HepG2 (cell line): ENCODE results near the gene ADGRD1.

Experiments used
- ARID3A ChIP-seq: IDR thresholded peaks from 2 replicates; pipeline ENCODE4 v1.6.1; 2012; ENCODE audit warnings: low read depth, low read length, improper control_type of control experiment
- CTCF ChIP-seq: sonication (generic); formaldehyde crosslinking; IDR thresholded peaks from 2 replicates; pipeline ENCODE4 v1.5.0; 2020; ENCODE audit warnings: mild to moderate bottlenecking, missing genetic modification reagents, moderate library complexity
- FOXA1 ChIP-seq, 2 experiments: fragments of 450-650 bp in 1 of 2; sonication (generic) in 1 of 2; formaldehyde crosslinking in 1 of 2; IDR thresholded peaks; 2 replicates each; pipeline versions ENCODE4 v1.4.0 to v1.6.1; 2016 to 2020; ENCODE audit warnings: missing genetic modification reagents in 1 of 2
- HBP1 ChIP-seq: IDR thresholded peaks from 2 replicates; pipeline ENCODE4 v1.6.1; 2016; ENCODE audit warnings: low read depth, control low read depth
- HOXA3 ChIP-seq: sonication (generic); formaldehyde crosslinking; IDR thresholded peaks from 2 replicates; pipeline ENCODE4 v1.5.0; 2020; ENCODE audit warnings: missing genetic modification reagents
- MTA3 ChIP-seq: sonication (generic); formaldehyde crosslinking; IDR thresholded peaks from 2 replicates; pipeline ENCODE4 v1.4.0; 2020; ENCODE audit warnings: missing genetic modification reagents
- PHF8 ChIP-seq: sonication (generic); formaldehyde crosslinking; IDR thresholded peaks from 2 replicates; pipeline ENCODE4 v1.5.0; 2020; ENCODE audit warnings: missing genetic modification reagents
- PRPF4 ChIP-seq: fragments of 200-400 bp; formaldehyde crosslinking; IDR thresholded peaks from 2 replicates; pipeline ENCODE4 v1.6.1; 2016; ENCODE audit warnings: low read length, low read depth; ENCODE audit not compliant: poor library complexity, severe bottlenecking
- RFX1 ChIP-seq: fragments of 450-650 bp; IDR thresholded peaks from 2 replicates; pipeline ENCODE4 v1.6.1; 2017
- SIN3B ChIP-seq: fragments of 150-350 bp; IDR thresholded peaks from 2 replicates; pipeline ENCODE4 v1.6.1; 2014; ENCODE audit warnings: low read length
- TARDBP ChIP-seq: sonication (generic); formaldehyde crosslinking; IDR thresholded peaks from 2 replicates; pipeline ENCODE4 v1.8.0; 2022; ENCODE audit warnings: mild to moderate bottlenecking, missing genetic modification reagents
- TEAD3 ChIP-seq: optimal IDR thresholded peaks from 2 replicates; pipeline ENCODE3; 2016; ENCODE audit warnings: borderline replicate concordance
- TRIM22 ChIP-seq: fragments of 450-650 bp; IDR thresholded peaks from 2 replicates; pipeline ENCODE4 v1.6.1; 2017

- TF ChIP-seq HBP1 (no peak), TEAD3 (CRISPR knock-in tag) (no peak), CTCF (CRISPR knock-in tag) (no peak), SIN3B (no peak), RFX1 (no peak), FOXA1 (IDR thresholded peaks at IDR 0.05) (no peak), FOXA1 (CRISPR knock-in tag; IDR thresholded peaks at IDR 0.05) (no peak), PHF8 (CRISPR knock-in tag) (no peak), MTA3 (no peak), HOXA3 (no peak), TARDBP (CRISPR knock-in tag) (no peak), ARID3A (no peak), TRIM22 (no peak), PRPF4 (no peak)
These were observed 36.1 kb upstream of the ADGRD1 start for GRCh38 chr12:130917607-130918006.
